Sigmoid colon (tissue), 4 donors: Measurements from ENCODE around the gene VMP1.

ENCODE experiments used
- CTCF ChIP-seq, 4 experiments: fragments of 450-650 bp in 3 of 4; fragments of 200-600 bp in 1 of 4; IDR thresholded peaks; one replicate each; pipeline ENCODE4 v1.5.1; 2016 to 2019; ENCODE audit warnings: antibody characterized with exemption in 4 of 4, mild to moderate bottlenecking in 3 of 4, moderate library complexity in 2 of 4
- EP300 ChIP-seq, 4 donors: sonication (generic); formaldehyde crosslinking; IDR thresholded peaks; one replicate each; pipeline ENCODE4 v1.6.1; 2017; ENCODE audit warnings: antibody characterized with exemption in 4 of 4

GRCh38 chr17:59734226-59734625, 26.8 kb downstream of the VMP1 start:
- TF ChIP-seq CTCF (IDR thresholded peaks at IDR 0.05) (no peak), EP300 (IDR thresholded peaks at IDR 0.05) (no peak)
